DMS114 treated with DMSO at 0.1 percent for 48 hours (cell line): ENCODE data around the gene DCBLD2.

ENCODE experiments used
- DNase-seq: peaks from one replicate; lab custom pipeline; 2025; ENCODE audit not compliant: unreplicated experiment; lab: John Stamatoyannopoulos, UW

Gene DCBLD2

DNA sequence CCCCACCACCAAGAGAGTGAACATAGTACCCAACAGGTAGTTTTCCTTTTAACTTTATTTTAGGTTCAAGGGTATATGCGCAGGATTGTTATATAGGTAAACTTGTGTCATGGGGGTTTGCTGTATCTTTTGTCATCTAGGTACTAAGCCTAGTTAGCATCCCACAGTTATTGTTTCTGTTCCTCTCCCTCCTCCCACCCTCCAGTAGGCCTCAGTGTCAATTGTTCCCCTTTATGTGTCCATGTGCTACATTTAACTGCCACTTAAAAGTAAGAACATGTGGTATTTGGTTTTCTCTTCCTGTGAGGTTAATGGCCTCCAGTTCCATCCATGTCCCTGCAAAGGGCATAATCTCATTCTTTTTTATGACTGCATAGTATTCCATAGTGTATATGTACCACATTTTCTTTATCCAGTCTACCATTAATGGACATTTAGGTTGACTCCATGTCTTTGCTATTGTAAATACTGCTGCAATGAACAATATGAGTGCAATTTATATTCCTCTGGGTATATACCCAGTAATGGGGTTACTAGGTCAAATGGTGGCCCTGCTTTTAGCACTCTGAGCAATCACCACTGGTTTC is 72.2 kb downstream of the DCBLD2 start:
- no peak for DNase-seq

DNA sequence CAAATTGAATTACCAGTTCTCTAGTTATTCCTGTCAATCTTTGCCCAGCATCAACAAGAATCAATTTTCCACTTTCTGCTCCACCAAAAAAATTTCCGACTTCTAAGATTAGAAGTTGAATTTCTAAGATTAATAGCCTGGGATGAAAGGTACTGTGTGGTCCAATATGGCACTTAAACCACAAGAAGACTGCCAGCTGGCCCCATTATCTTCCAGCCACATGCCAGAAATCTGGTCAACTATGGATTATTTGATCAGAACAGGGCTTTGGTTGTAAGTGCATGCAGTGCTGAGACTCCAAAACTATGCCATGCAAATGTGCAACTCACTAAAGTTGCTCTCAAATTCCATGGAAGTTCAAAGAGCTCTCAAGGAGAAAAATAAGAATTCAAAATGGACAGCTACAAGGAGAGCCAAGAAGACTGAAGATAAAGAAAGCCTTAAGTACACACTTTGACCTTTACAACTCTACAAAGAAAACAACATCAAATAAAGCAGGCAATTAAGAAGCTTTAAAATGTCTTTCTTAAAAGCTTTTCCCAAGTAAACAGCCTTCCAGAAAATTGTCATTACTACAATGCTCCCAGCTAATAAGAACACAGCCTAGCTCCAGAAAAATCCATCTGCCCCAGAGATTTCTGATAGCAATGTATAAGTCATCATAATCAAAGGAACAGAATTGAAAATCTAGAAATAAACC is 74.1 kb downstream of the DCBLD2 start:
- DNase-seq: no peak

DNA sequence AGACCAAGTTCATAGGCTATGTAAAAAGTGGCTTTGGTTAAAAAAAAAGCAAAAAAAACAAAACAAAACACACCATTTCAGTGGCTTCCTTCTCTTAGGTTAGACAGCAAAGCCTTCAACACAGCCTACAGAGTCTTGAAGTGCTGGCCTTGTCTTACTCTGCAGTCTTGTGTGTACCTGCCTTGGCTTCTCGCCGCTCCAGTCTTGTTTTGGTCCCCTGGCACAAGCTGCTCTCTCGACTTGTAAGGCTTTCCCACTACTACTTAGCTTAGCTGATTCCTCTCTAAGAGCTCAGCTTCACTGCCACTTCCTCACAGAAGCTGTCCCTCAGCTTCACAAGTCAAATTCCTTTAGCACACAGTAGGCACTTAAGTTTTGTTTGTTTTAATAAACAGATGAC is 75.4 kb downstream of the DCBLD2 start:
- DNase-seq: no peak

DNA sequence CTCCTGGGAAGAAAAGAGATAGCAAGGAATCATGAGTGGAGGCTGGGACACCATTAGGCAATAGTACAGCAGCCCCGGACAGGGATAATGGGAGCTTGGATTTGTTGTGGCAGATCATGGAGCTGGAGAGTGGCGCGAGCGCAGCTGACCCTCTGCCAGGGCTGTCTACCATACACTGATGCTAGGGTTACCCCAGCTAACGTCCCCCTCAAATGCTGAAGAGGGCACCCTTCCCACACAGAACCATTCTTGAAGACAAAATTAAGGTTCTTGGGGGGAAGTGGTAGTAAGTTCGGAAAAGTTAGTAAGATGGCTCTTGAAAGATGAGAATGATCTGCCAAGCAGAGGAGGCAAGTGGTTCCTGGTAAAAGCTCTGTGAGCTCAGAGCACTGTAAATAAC is 77.2 kb downstream of the DCBLD2 start:
- no peak for DNase-seq

DNA sequence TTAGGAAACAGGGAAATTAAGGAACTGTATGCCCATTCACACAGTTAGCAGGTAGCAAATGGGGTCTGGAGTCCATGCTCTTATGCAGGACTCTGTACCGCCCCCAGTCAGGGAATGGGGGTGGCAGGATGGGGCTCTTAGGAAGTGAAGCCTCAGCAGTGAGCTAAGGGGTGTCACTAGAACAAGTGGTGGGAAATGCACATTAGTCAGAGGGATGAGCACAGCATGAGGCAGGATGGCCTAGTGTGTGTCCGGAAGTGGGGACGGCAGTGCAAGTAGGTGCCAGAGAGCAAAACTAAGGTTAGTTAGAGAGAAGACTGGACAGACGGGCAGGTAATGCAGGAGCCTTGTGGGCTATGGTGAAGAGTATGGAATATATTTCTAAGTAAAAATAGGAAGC is 77.7 kb downstream of the DCBLD2 start:
- DNase-seq: no peak

DNA sequence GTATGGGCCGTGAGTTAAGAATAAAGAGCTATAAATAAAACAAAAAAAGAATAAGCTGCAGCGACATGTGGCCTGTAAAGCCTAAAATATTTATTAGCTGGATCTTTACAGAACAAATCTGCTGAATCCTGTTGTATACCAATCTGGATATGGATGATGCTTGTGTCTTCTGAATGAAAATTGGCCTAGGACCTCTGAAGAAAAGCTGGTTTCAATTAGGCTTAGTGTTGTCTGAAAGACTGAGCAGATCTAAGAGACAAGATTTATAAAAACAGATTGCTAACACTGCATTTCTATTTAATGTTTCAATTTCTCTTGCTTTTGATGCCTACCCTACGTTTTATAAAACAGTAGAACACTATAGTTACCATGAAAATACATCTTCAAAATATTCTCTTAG is 80.4 kb downstream of the DCBLD2 start:
- DNase-seq: no peak

DNA sequence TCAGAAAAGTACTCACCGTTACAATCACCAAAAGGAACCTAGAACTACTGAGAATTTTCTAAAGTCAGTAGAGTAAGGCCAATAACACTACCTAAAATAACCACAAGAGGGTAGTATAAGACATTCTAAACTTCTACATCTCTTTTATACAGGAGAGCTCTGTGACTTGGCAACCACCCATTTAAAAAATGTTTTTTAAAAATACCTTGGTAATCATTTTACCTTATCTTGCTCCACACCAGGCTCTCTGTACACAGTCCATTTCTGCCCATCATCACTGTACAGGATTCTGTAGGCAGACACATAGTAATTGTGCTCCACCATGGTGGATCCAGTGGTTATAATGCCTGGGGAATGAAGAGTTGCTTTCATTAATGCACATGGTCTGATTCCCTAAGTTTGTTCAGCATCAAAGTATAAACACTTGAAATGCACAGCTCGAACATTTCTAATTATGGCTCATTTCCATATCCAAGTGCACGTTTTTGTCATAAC is 83.9 kb downstream of the DCBLD2 start:
- DNase-seq: peak; percentile 59

DNA sequence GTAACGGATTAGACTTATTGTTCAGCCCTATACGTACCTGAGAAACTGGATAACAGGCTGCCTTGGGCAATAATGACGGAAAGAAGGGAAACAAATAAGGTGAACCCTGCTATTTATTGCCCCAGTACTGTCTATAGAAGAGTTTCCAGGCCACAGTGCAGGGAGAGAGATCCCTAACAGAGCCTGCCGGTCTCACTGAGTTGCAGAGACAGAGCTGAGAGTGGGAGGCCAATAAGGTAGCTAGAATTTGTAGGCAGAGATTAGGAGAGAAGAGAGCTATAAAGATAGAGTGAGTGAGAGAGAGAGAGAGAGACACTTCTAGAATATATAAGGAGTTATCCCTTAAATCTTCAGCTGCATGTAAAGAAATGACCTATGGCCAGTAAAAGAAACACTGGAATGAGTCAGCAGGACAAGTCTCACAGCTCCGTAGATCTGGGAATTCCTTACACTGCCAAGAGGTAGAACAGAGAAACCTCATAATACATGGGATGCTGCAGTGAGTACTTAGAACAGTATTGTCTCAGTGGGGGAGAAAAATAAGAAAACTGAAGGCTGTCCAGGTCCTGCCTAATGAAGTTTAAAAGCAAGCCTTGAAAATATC is 86.6 kb downstream of the DCBLD2 start:
- DNase-seq: no peak

DNA sequence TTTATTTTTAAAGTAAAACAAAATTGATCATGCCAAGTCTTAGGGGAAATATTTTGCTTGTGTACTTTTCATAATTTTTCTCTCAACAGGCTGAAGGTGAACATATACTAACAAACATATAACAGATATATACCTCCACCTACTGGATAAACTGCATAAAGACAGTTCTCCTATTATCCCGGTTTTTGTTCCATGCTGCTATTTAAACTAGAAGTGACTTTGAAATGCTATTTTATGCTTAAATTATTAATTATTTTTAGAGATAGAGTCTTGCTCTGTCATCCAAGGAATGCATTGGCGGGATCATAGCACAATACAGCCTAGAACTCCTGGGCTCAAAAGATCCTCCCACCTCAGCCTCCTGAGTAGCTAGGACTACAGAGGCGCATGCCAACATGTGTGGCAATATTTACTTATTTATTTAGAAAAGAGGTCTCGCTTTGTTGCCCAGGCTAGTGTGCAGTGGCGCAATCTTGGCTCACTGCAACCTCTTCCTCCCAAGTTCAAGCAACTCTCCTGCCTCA is 88.6 kb downstream of the DCBLD2 start:
- peak; percentile 61 for DNase-seq

DNA sequence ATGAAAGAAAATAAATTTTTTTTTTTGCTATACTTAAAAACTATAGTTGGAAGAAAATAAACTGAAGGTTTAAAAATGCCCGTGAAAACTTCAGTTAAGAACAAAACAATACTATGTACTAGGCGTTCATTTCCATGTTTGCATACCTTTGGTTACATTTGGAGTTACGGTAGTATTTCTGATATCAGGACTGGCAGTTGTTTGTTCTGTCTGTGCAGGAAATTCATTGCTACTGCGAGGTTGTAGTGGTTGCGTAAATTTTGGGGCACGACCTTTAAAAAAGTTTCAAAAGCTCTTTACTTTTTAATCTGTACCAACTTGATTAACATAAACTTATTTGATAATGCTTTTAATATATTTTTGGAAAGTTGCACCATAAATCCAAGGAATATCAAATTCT is 90.4 kb downstream of the DCBLD2 start:
- no peak for DNase-seq

DNA sequence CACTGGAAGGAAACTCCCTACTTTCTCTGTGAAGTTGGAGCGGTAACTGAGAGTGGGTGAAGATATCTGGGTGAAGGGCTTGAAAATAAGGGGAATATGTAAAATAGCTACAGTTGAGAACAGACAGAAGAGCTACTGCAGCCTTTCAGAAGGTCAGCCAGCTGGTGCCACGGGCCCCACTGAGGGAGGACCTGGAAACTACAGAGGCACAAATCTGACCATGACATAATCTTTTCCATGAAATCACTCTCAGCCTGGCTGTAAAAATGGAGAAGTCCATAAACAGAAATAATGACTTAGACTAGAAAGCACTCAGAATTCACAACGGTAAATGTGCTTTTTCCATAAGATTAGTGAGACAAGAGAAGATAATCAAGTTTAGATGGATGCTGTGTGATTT is 91.9 kb downstream of the DCBLD2 start:
- DNase-seq: no peak

DNA sequence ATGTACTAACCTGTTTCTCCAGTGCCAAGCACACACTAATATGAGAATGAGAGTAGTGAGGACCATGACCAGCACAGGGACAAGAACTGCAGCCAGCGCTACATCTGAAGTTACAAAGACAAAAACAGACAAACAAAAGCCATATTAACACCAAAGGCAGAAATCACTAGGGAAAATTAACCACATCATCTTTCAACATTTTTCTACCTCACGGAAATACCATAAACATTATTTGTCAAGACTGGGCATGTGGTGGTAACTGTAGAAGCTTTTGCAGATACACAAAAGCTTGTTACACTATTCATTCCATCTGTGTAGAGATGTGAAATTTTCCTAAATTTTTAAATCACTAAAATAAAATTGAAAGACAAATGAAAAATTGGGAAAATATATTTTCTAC is 93.4 kb downstream of the DCBLD2 start:
- DNase-seq: no peak

DNA sequence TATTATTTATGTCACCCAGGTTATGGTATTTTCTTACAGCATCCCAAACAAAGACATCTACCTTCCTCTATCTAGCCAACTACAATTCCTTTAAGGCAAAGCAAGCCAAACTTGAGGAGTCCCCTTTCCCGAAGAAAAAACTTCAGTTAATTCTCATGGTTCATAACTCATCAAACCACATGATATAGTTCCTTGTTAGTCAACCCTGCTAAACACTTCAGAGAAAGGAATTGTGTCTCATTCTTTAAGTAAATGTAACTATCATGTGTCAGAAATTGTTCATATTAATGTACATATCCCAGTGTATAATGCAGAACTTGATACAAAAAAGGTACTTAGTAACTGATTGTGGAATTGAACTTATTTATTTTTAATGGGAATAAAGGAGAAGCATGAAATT is 93.9 kb downstream of the DCBLD2 start:
- no peak for DNase-seq

DNA sequence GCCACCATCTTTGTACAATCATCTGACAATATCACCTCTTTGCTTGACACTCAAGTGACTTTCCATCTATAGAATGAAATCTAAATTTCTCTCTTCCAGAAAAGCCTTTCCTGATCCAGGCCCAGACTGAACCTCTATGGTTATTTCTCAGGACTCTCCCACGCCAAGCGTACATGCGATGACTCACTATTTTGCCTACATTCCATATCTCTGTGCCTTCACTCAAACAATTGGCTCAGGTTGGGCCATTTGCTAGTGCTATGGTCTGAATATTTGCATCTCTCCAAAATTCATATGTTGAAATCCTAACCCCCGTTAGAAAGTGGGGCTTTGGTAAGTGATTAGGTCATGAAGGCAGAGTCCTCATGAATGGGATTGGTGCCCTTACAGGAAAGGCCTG is 94.5 kb downstream of the DCBLD2 start:
- no peak for DNase-seq

DNA sequence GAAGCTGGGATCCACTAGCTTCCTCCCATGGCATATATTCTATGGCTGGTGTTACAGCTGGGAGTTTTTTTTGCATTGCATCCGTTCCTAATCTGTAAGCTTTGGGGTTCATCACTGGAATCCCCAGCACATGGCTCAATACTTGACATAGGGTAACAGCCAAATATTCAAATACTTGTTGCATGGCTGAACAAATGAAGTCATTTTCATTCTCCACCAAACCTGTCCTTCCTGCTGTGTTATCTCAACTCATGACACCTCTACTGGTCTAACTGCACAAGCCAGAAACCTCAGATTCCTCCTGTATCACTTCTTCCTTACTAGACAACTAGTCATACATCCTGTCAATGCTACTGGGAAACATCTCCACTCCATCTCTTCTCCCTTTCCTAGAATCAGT is 95.0 kb downstream of the DCBLD2 start:
- no peak for DNase-seq

DNA sequence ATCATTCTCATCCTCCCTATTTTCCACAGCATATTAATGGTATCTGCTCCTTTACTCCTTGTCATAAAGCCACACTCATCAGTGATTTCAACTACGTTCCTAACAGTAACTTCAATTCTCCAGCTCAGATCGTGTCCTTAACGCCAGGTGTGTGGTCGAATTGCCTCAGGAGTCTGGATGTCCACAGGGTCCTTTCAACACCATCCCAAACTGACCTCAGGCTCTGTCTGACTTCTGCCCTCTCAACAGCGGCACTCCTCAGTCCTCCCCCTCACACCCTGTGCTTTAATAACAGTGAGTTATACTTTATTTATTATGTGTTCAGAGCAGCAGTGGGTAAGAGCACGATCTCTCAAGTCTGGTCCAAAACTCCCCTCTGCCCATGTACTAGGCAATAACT is 95.9 kb downstream of the DCBLD2 start:
- DNase-seq: no peak

DNA sequence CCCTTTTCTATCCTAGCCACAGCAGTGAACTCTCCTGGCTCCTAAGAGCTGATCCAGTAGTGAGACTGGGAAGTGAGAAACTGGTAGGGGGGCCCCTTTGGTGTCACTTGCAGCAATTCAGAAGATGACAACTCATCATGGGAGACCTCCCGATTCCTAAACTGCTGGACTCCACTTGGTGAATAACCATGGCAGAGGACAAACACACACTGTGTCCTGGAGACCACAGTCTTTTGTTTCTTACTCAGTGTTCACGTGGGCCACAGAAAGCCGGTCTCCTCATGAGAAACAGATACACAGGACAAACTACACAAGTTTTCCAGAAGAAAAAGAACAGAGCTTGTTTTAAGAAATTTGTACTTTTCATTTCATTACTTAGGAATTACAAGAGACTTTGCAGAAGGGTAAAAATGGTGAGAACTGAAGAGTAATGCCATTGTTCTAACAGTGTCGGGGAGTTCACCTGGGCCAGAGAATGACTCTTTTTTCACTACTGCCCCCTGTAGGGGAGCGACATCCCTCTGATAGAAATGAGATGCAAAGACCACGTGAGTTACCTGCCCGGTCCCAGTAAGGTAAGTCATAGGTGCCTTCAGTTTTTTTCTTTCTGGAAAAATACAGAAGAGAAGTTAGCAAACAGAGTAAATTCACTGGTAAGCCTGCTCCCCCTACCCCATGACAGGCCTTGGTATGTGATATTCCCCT is 100.3 kb downstream of the DCBLD2 start:
- no peak for DNase-seq

DNA sequence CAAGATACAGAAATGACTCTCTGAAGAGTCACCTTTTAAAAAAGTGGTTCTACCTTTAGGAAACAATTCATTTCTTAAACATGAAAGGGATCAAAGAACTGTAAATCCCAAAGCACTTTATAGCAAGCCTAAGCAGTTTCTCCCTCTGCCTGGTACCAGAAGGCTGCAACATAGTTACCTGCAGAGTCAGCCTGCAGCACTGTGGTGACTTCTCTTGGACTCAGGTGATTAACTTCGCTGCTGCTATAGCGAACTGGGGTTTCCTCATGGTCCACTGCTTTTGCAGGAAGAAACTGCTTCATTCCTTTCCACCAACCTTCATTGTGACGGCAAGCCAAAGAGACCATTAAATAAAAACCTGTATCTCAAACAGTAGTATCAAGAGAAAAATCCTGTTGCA is 101.1 kb downstream of the DCBLD2 start:
- DNase-seq: no peak

DNA sequence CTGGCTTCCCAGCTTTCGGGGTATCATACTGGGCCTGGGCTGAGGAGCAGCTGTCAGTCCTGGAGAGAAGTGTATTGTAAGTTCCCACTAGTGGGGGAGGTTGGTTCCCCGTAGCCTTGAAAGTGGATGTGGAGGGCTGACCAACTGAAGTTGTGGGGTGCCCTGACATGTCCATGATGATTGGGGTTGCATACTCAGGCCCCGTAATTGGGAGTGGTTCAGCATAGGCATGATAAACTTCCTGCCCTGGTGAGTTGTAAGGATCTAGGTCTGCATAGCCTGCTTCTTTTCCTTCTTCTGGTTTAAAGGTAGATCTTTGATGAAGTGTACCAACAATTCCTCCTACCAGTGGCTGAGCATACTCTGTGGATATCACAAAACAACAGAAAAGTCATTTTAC is 102.0 kb downstream of the DCBLD2 start:
- DNase-seq: no peak

DNA sequence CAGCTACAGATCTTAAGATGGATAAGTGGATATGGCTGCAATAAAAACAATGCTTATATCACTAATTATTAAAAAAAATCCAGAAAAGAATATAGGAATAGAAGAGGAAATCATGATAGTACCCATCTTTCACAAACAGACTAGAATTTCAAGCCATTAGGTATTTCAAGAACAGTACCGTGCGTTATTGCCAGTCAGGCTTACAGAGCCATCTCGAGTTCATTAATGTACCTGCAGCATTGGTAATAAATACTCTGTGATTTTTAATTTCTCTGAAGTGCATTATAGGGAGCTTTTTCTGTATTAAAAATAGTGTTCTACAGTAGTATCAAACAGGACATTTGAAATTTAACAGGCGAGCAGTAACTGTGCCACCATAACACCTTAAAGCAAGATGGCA is 102.7 kb downstream of the DCBLD2 start:
- DNase-seq: no peak

DNA sequence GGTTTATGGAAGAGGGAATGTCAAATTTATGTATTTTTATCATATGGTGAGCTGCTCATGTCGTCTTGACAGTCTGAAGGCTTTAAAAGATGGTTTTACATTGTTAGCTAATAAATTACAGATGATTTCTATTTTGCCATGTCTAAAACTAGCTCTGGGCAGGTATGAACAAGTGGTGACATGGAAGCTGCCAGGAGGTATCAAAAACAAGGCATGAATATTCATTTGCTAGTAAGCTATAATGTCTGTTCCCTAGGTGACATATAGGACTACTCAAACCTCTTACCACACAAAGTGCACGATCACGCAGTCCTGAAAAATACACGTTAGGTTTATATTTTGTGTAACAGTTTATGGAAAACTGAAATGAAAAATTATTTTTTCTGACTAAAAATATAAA is 103.6 kb downstream of the DCBLD2 start:
- no peak for DNase-seq

DNA sequence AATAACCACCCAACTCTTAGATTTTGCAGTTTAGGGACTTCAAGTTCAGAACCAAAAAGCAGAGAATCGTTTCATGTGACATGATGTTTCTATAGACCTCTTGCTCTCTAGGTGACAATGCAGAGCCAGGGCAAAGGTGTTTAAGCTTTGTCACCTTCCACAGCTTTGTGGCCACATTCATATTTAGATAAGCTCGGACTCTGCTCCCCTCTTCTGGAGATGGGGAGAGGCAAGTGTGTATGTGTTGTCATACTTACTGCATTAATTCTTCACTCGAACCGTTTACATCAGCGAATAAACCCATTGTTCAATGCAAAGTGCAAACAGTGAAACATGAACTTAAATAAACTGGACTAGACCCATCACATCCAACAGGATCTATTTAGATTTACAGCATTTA is 105.2 kb downstream of the DCBLD2 start:
- no peak for DNase-seq
